OCI-LY3 (cell line): ENCODE results near the gene HEXD.

Experiments used
- CTCF ChIP-seq: fragments of 200-600, 300-600 bp; sonication (generic); IDR thresholded peaks from 2 replicates; pipeline ENCODE4 v1.5.1; 2014; ENCODE audit warnings: antibody characterized with exemption, low read length, low read depth
- EZH2phosphoT487 ChIP-seq: fragments of 200-600 bp; shearing (Covaris generic); IDR thresholded peaks from 2 replicates; pipeline ENCODE4 v1.6.1; 2018; ENCODE audit warnings: antibody characterized with exemption, mixed run types, low read depth

- no peak for TF ChIP-seq CTCF
- no peak for TF ChIP-seq EZH2phosphoT487
These were observed 2.8 kb upstream of the HEXD start for GRCh38 chr17:82415336-82415735.
